H1 (cell line): ENCODE results near the gene INSIG1. TPM values are rescaled to one million over a fixed set of nuclear protein-coding genes. Genes with fewer than 3 reads are reported as not detected.

Experiments
- CTCF ChIA-PET: fragments of 300-600 bp; sonication (Branson Sonifier 250); formaldehyde crosslinking; loops from one replicate; lab custom pipeline; 2021; ENCODE audit not compliant: partially characterized antibody; lab: Charles Lee
- POLR2A ChIA-PET: fragments of 300-600 bp; sonication (Branson Sonifier 250); formaldehyde crosslinking; loops from one replicate; lab custom pipeline; 2021; ENCODE audit warnings: inconsistent platforms; ENCODE audit not compliant: partially characterized antibody; lab: Charles Lee
- DNase-seq, 2 experiments: peaks; one replicate each; pipeline versions ENCODE4 v3.0.0 to v3.0.0-alpha.2; 2010 to 2022; ENCODE audit warnings: low spot score in 2 of 2, low read depth in 1 of 2, mixed read lengths in 1 of 2
- FAIRE-seq: peaks from 2 replicates; lab custom pipeline; 2011; peaks lifted over from hg19 to GRCh38; lab: Jason Lieb, UNC
- H2AFZ ChIP-seq: 2 replicates; pipeline ENCODE4 v1.8.1; 2012; ENCODE audit warnings: low read length, inconsistent platforms
- H2AK5ac ChIP-seq: 2 replicates; pipeline ENCODE4 v1.6.1; 2013; ENCODE audit warnings: low read depth, low read length
- H2BK120ac ChIP-seq: replicated peaks from 2 replicates; pipeline ENCODE3; 2013; ENCODE audit warnings: low read depth, low read length, inconsistent platforms
- H2BK12ac ChIP-seq: 2 replicates; pipeline ENCODE4 v1.6.1; 2013; ENCODE audit warnings: low read depth, low read length
- H2BK15ac ChIP-seq: 2 replicates; pipeline ENCODE4 v1.6.1; 2013; ENCODE audit warnings: low read length
- H2BK20ac ChIP-seq: 2 replicates; pipeline ENCODE4 v1.6.1; 2013; ENCODE audit warnings: low read length
- H2BK5ac ChIP-seq: 2 replicates; pipeline ENCODE4 v1.6.1; 2013; ENCODE audit warnings: low read depth, low read length
- H3K14ac ChIP-seq: 2 replicates; pipeline ENCODE4 v1.6.1; 2013; ENCODE audit warnings: inconsistent platforms; ENCODE audit not compliant: insufficient read length
- H3K18ac ChIP-seq: 2 replicates; pipeline ENCODE4 v1.6.1; 2013; ENCODE audit warnings: low read length; ENCODE audit errors: extremely low read depth
- H3K23ac ChIP-seq: 2 replicates; pipeline ENCODE4 v1.6.1; 2013; ENCODE audit warnings: inconsistent platforms; ENCODE audit not compliant: insufficient read length
- H3K23me2 ChIP-seq: 2 replicates; pipeline ENCODE4 v1.6.1; 2013; ENCODE audit warnings: low read depth, low read length
- H3K27ac ChIP-seq: 2 replicates; pipeline ENCODE4 v1.6.1; 2011; ENCODE audit warnings: low read depth, low read length, inconsistent platforms
- H3K27me3 ChIP-seq, 4 experiments: replicated peaks in 1 of 4; 1 replicate in 1 of 4; 2 replicates in 3 of 4; pipeline versions ENCODE4 v1.6.1 to v1.8.1; 2011 to 2013; ENCODE audit warnings: low read length in 3 of 4, mild to moderate bottlenecking in 3 of 4, inconsistent platforms in 2 of 4, mixed read lengths in 2 of 4, moderate library complexity in 1 of 4; ENCODE audit not compliant: control insufficient read depth in 3 of 4, insufficient read depth in 3 of 4; ENCODE audit errors: extremely low read depth in 1 of 4
- H3K36me3 ChIP-seq, 4 experiments: 2 replicates each; pipeline versions ENCODE4 v1.6.1 to v1.8.1; 2011 to 2013; ENCODE audit warnings: mild to moderate bottlenecking in 4 of 4, low read length in 3 of 4, moderate library complexity in 2 of 4, control low read depth in 1 of 4, inconsistent platforms in 1 of 4; ENCODE audit not compliant: insufficient read depth in 4 of 4, control insufficient read depth in 2 of 4
- H3K4ac ChIP-seq: replicated peaks from 2 replicates; pipeline ENCODE3; 2013; ENCODE audit warnings: low read length, low read depth, mixed read lengths, inconsistent platforms; ENCODE audit not compliant: insufficient read length
- H3K4me1 ChIP-seq, 4 experiments: replicated peaks in 1 of 4; 1 replicate in 1 of 4; 2 replicates in 3 of 4; pipeline versions ENCODE4 v1.6.1 to v1.8.1; 2011 to 2013; ENCODE audit warnings: low read length in 3 of 4, inconsistent platforms in 2 of 4, mixed read lengths in 1 of 4; ENCODE audit not compliant: insufficient read depth in 4 of 4, control insufficient read depth in 3 of 4
- H3K4me2 ChIP-seq, 2 experiments: 2 replicates each; pipeline versions ENCODE4 v1.6.1 to v1.8.1; 2011 to 2013; ENCODE audit warnings: low read depth in 2 of 2, low read length in 2 of 2, control low read depth in 1 of 2, inconsistent platforms in 1 of 2, mild to moderate bottlenecking in 1 of 2; ENCODE audit not compliant: insufficient read depth in 1 of 2
- H3K4me3 ChIP-seq, 4 experiments: fragments of 200-600, 300-600 bp in 1 of 4; sonication (generic), shearing (Covaris generic), sonication (Bioruptor Twin) in 1 of 4; 2 replicates each; pipeline versions ENCODE4 v1.5.1 to v1.8.1; 2011 to 2016; ENCODE audit warnings: low read length in 4 of 4, low read depth in 3 of 4, control low read depth in 2 of 4, inconsistent platforms in 2 of 4, mild to moderate bottlenecking in 2 of 4, mixed read lengths in 1 of 4, moderate library complexity in 1 of 4; ENCODE audit not compliant: insufficient read depth in 2 of 4; ENCODE audit errors: extremely low read depth in 1 of 4
- H3K56ac ChIP-seq: replicated peaks from 2 replicates; pipeline ENCODE3; 2013; ENCODE audit warnings: low read depth, mild to moderate bottlenecking, mixed read lengths, low read length, inconsistent platforms; ENCODE audit not compliant: insufficient read length
- H3K79me1 ChIP-seq: 2 replicates; pipeline ENCODE4 v1.6.1; 2013; ENCODE audit warnings: low read depth, low read length, control low read depth
- H3K79me2 ChIP-seq, 2 experiments: 2 replicates each; pipeline versions ENCODE4 v1.6.1 to v1.8.1; 2012 to 2013; ENCODE audit warnings: low read length in 2 of 2, mild to moderate bottlenecking in 2 of 2, inconsistent platforms in 1 of 2; ENCODE audit not compliant: insufficient read depth in 2 of 2, control insufficient read depth in 1 of 2
- H3K9ac ChIP-seq, 4 experiments: replicated peaks in 1 of 4; 1 replicate in 1 of 4; 2 replicates in 3 of 4; pipeline versions ENCODE4 v1.6.1 to v1.8.1; 2011 to 2013; ENCODE audit warnings: low read depth in 3 of 4, low read length in 3 of 4, control low read depth in 2 of 4, mild to moderate bottlenecking in 2 of 4, moderate library complexity in 2 of 4, inconsistent platforms in 1 of 4; ENCODE audit errors: extremely low read depth in 1 of 4
- H3K9me3 ChIP-seq, 2 experiments: 2 replicates each; pipeline versions ENCODE4 v1.6.1 to v1.8.1; 2012 to 2013; ENCODE audit warnings: mild to moderate bottlenecking in 2 of 2, moderate library complexity in 2 of 2, control low read depth in 1 of 2, inconsistent platforms in 1 of 2, low read depth in 1 of 2, low read length in 1 of 2, mixed read lengths in 1 of 2; ENCODE audit not compliant: insufficient read depth in 2 of 2
- H4K20me1 ChIP-seq, 2 experiments: replicated peaks in 1 of 2; 2 replicates each; pipeline versions ENCODE3 to v1.8.1; 2011 to 2013; ENCODE audit warnings: inconsistent platforms in 2 of 2, low read length in 2 of 2, mild to moderate bottlenecking in 1 of 2; ENCODE audit not compliant: insufficient read depth in 2 of 2, control insufficient read depth in 1 of 2
- H4K5ac ChIP-seq: 2 replicates; pipeline ENCODE4 v1.6.1; 2013; ENCODE audit warnings: low read length, low read depth, mixed read lengths, inconsistent platforms; ENCODE audit not compliant: insufficient read length
- H4K8ac ChIP-seq: 2 replicates; pipeline ENCODE4 v1.8.0; 2013; ENCODE audit warnings: mild to moderate bottlenecking, moderate library complexity, low read length, inconsistent platforms; ENCODE audit not compliant: insufficient read depth; ENCODE audit errors: extremely low read depth
- H4K91ac ChIP-seq: replicated peaks from 2 replicates; pipeline ENCODE3; 2013; ENCODE audit warnings: low read length, mixed read lengths, inconsistent platforms; ENCODE audit not compliant: insufficient read length
- ASH2L ChIP-seq: fragments of 200-600, 300-600 bp; sonication (generic); IDR thresholded peaks from one replicate; pipeline ENCODE4 v1.7.1; 2017; ENCODE audit warnings: low read length
- EGR1 ChIP-seq: IDR thresholded peaks from 2 replicates; pipeline ENCODE4 v1.6.1; 2011; ENCODE audit warnings: low read depth, low read length, borderline replicate concordance
- FOSL1 ChIP-seq: IDR thresholded peaks from 2 replicates; pipeline ENCODE4 v1.6.1; 2011; ENCODE audit warnings: mild to moderate bottlenecking, low read depth, low read length, moderate library complexity; ENCODE audit not compliant: insufficient read depth
- GABPA ChIP-seq: IDR thresholded peaks from 2 replicates; pipeline ENCODE4 v1.6.1; 2011; ENCODE audit warnings: mild to moderate bottlenecking, low read length, moderate library complexity, borderline replicate concordance; ENCODE audit not compliant: insufficient read depth
- NANOG ChIP-seq: IDR thresholded peaks from 2 replicates; pipeline ENCODE4 v1.6.1; 2011; ENCODE audit warnings: low read length, low read depth, mild to moderate bottlenecking, inconsistent platforms; ENCODE audit not compliant: insufficient read depth, poor library complexity, severe bottlenecking
- NRF1 ChIP-seq: IDR thresholded peaks from 2 replicates; pipeline ENCODE4 v1.6.1; 2011; ENCODE audit warnings: mild to moderate bottlenecking, low read depth, low read length, improper control_type of control experiment
- RNF2 ChIP-seq: fragments of 200-900, 300-1000 bp; sonication (generic); IDR thresholded peaks from 2 replicates; pipeline ENCODE4 v1.7.1; 2016; ENCODE audit warnings: borderline replicate concordance, low read depth, mild to moderate bottlenecking, antibody characterized with exemption, low read length; ENCODE audit not compliant: poor library complexity, severe bottlenecking; ENCODE audit errors: missing control alignments
- SIRT6 ChIP-seq: IDR thresholded peaks from one replicate; pipeline ENCODE4 v1.7.1; 2012; ENCODE audit warnings: low read length, inconsistent platforms
- SP2 ChIP-seq: IDR thresholded peaks from 2 replicates; pipeline ENCODE4 v1.6.1; 2012; ENCODE audit warnings: mild to moderate bottlenecking, low read length, inconsistent platforms
- TAF7 ChIP-seq: optimal IDR thresholded peaks from 2 replicates; pipeline ENCODE3; 2011; ENCODE audit warnings: low read depth, mild to moderate bottlenecking, inconsistent platforms, low read length, moderate library complexity, borderline replicate concordance
- TBP ChIP-seq: IDR thresholded peaks from 2 replicates; pipeline ENCODE4 v1.6.1; 2011; ENCODE audit warnings: low read depth, low read length, improper control_type of control experiment
- TCF12 ChIP-seq: IDR thresholded peaks from 2 replicates; pipeline ENCODE4 v1.6.1; 2011; ENCODE audit warnings: low read depth, mild to moderate bottlenecking, low read length
- TEAD4 ChIP-seq: IDR thresholded peaks from 2 replicates; pipeline ENCODE4 v1.6.1; 2012; ENCODE audit warnings: low read depth, low read length, inconsistent platforms, mixed read lengths
- USF2 ChIP-seq: IDR thresholded peaks from 2 replicates; pipeline ENCODE4 v1.6.1; 2011; ENCODE audit warnings: low read length, improper control_type of control experiment
- WGBS, 2 experiments: shearing (Covaris generic) in 1 of 2; methylation state at CpG; one replicate each; pipeline versions ENCODE4 v1.1.6 to v1.1.7; 2013 to 2015; ENCODE audit warnings: low lambda C conversion rate in 2 of 2, mixed read lengths in 2 of 2, inconsistent platforms in 1 of 2, low coverage in 1 of 2, missing lambda C conversion rate in 1 of 2; ENCODE audit not compliant: insufficient replicate concordance in 2 of 2, insufficient coverage in 1 of 2, insufficient read length in 1 of 2; ENCODE audit errors: extremely low coverage in 1 of 2, missing lambda C conversion rate in 1 of 2; 5-methylcytosine and 5-hydroxymethylcytosine counted together
- polyA plus RNA-seq, 7 experiments: library from polyadenylated mRNA; depleted of rRNA in 3 of 7; stranded (reverse) in 5 of 7; unstranded in 2 of 7; fragments of >200 nt in 5 of 7; fragments of 200-250 nt in 2 of 7; gene quantifications; 1 replicate in 5 of 7; 2 replicates in 1 of 7; 4 replicates in 1 of 7; pipeline versions ENCODE4 v1.2.1 to v1.2.3, GENCODE V29; 2011 to 2013; ENCODE audit warnings: missing spikeins in 2 of 7, mixed read lengths in 2 of 7
- total RNA-seq: library from RNA; stranded (reverse); fragmentation: NEBNext Ultra II Directional; extraction: Animal tissue kit (Norgen Biotek cat#: 25700); gene quantifications from 2 replicates; pipeline ENCODE4 v1.2.1, GENCODE V29; 2021

Gene INSIG1
- total and polyA plus RNA-seq, 2 of the 8 experiments (the other 6 are each of a cell fraction or from before 2014, with no cell fraction given): 40.0 to 58.4 TPM

GRCh38 chr7:155291045-155291530 is 6.6 kb upstream of the INSIG1 start:
- WGBS, 2 experiments: 88% methylated on average over 5 of the region's 5 CpGs; no CpG with 5 or more reads in 1 of the 2 experiments
- ChIA-PET CTCF (no interaction called here), POLR2A (no interaction called here)
- H3K27me3 ChIP-seq: no peaks in the 10 kb centered on the region
- no peak overlapping the region for H3K56ac ChIP-seq
- no peak overlapping the region for H3K9ac ChIP-seq
- H4K5ac ChIP-seq: no peak overlapping the region
- no peaks in the 10 kb centered on the region for H3K9me3 ChIP-seq
- no peaks in the 10 kb centered on the region for H3K23me2 ChIP-seq
- no peak overlapping the region for H2BK15ac ChIP-seq
- H2BK20ac ChIP-seq: no peak overlapping the region
- H4K20me1 ChIP-seq: no peaks in the 10 kb centered on the region
- H2BK5ac ChIP-seq: no peak overlapping the region
- FAIRE-seq: no peak
- H3K79me1 ChIP-seq: no peaks in the 10 kb centered on the region
- H3K4ac ChIP-seq: no peak overlapping the region
- H2AFZ ChIP-seq: no peak overlapping the region
- H2BK12ac ChIP-seq: no peak overlapping the region
- no peak overlapping the region for H2AK5ac ChIP-seq
- H3K18ac ChIP-seq: no peak overlapping the region
- no peak for TF ChIP-seq NANOG
- TF ChIP-seq GABPA: no peak
- no peak for TF ChIP-seq SIRT6
- TF ChIP-seq USF2: no peak
- no peak for TF ChIP-seq TCF12
- no peak for TF ChIP-seq TBP
- TF ChIP-seq RNF2: no peak
- TF ChIP-seq EGR1: no peak
- no peak for TF ChIP-seq SP2
- no peak for TF ChIP-seq NRF1
- TF ChIP-seq TAF7: no peak
- no peak for TF ChIP-seq TEAD4
- TF ChIP-seq ASH2L: no peak
- TF ChIP-seq FOSL1: no peak
- no peak overlapping the region for H3K4me3 ChIP-seq
- no peak overlapping the region for H4K91ac ChIP-seq
- no peak overlapping the region for H2BK120ac ChIP-seq
- no peak overlapping the region for H3K23ac ChIP-seq
- no peak overlapping the region for H3K27ac ChIP-seq
- H3K14ac ChIP-seq: no peak overlapping the region
- peaks cover 0 to 8% (median 4%) of the 10 kb centered on the region in 4 experiments; a peak in 4 of 7 replicates for H3K4me1 ChIP-seq
- no peaks in the 10 kb centered on the region for H3K79me2 ChIP-seq
- H3K4me2 ChIP-seq: no peak overlapping the region
- no peak for DNase-seq
- no peak overlapping the region for H4K8ac ChIP-seq
- no peaks in the 10 kb centered on the region for H3K36me3 ChIP-seq
